B cell (primary cell): ENCODE measurements around the gene KCTD20. TPM values are rescaled to one million over a fixed set of nuclear protein-coding genes. Genes with fewer than 3 reads are reported as not detected.

Experiments
- ATAC-seq: fragments of 200-7000 bp; cut with Tn5 transposase; one replicate; pipeline ENCODE4 v1.10.0; 2021; ENCODE audit warnings: low read depth, mild to moderate bottlenecking, moderate number of reproducible peaks, moderate library complexity
- CTCF ChIA-PET: fragments of 350-600 bp; sonication (Branson Sonifier 250); formaldehyde crosslinking; loops from one replicate; lab custom pipeline; 2021; ENCODE audit warnings: antibody characterized with exemption, inconsistent platforms; lab: Charles Lee
- POLR2A ChIA-PET: fragments of 350-600 bp; sonication (Branson Sonifier 250); formaldehyde crosslinking; loops from one replicate; lab custom pipeline; 2021; ENCODE audit warnings: antibody characterized with exemption; lab: Charles Lee
- DNase-seq: peaks from one replicate; pipeline ENCODE4 v3.0.0; 2013
- H2AFZ ChIP-seq: 2 replicates; pipeline ENCODE4 v1.6.1; 2012; ENCODE audit warnings: mild to moderate bottlenecking, low read depth, low read length; ENCODE audit not compliant: insufficient read depth, poor library complexity, severe bottlenecking
- H3K27ac ChIP-seq, 2 donors: 1 replicate in 1 of 2; 2 replicates in 1 of 2; pipeline ENCODE4 v1.5.1; 2012 to 2013; ENCODE audit warnings: low read length in 2 of 2, mild to moderate bottlenecking in 2 of 2, moderate library complexity in 1 of 2
- H3K27me3 ChIP-seq, 4 experiments: fragments of 200-600 bp in 1 of 4; sonication (generic) in 1 of 4; replicated peaks in 1 of 4; 1 replicate in 2 of 4; 2 replicates in 2 of 4; pipeline versions ENCODE4 v1.6.1 to v1.7.0; 2013 to 2016; ENCODE audit warnings: low read length in 3 of 4, mild to moderate bottlenecking in 2 of 4, mixed read lengths in 1 of 4, moderate library complexity in 1 of 4; ENCODE audit not compliant: insufficient read depth in 4 of 4, control insufficient read depth in 3 of 4; ENCODE audit errors: control extremely low read depth in 1 of 4
- H3K36me3 ChIP-seq, 2 experiments: replicated peaks in 1 of 2; 1 replicate in 1 of 2; 2 replicates in 1 of 2; pipeline versions ENCODE4 v1.6.1 to v1.7.1; 2013; ENCODE audit warnings: low read length in 1 of 2; ENCODE audit not compliant: insufficient read depth in 2 of 2, control insufficient read depth in 1 of 2; ENCODE audit errors: control extremely low read depth in 1 of 2, extremely low read depth in 1 of 2
- H3K4me1 ChIP-seq, 2 donors: fragments of 200-600 bp in 1 of 2; sonication (generic) in 1 of 2; 1 replicate in 1 of 2; 2 replicates in 1 of 2; pipeline versions ENCODE4 v1.5.1 to v1.6.1; 2013 to 2017; ENCODE audit warnings: low read length in 2 of 2; ENCODE audit not compliant: control insufficient read depth in 2 of 2, insufficient read depth in 2 of 2
- H3K4me2 ChIP-seq: replicated peaks from 2 replicates; pipeline ENCODE3; 2012; ENCODE audit warnings: mild to moderate bottlenecking, low read depth, low read length; ENCODE audit not compliant: poor library complexity, severe bottlenecking
- H3K4me3 ChIP-seq, 5 experiments: fragments of 200-600 bp in 1 of 5; sonication (generic) in 1 of 5; 1 replicate in 3 of 5; 2 replicates in 2 of 5; pipeline versions ENCODE4 v1.5.1 to v1.7.0; 2011 to 2016; ENCODE audit warnings: low read length in 4 of 5, mild to moderate bottlenecking in 4 of 5, low read depth in 2 of 5, control low read depth in 1 of 5, moderate library complexity in 1 of 5; ENCODE audit not compliant: insufficient read depth in 1 of 5; ENCODE audit errors: control extremely low read depth in 1 of 5, extremely low read depth in 1 of 5
- H3K79me2 ChIP-seq: fragments of 200-600 bp; sonication (generic); one replicate; pipeline ENCODE4 v1.6.0; 2016; ENCODE audit warnings: low read length; ENCODE audit not compliant: control insufficient read depth, insufficient read depth
- H3K9ac ChIP-seq: fragments of 200-600 bp; sonication (generic); 2 replicates; pipeline ENCODE4 v1.6.1; 2017; ENCODE audit warnings: mild to moderate bottlenecking, low read length, moderate library complexity
- H3K9me3 ChIP-seq, 3 donors: one replicate each; pipeline versions ENCODE4 v1.6.1 to v1.7.1; 2013; ENCODE audit warnings: low read length in 2 of 3; ENCODE audit not compliant: control insufficient read depth in 2 of 3, insufficient read depth in 1 of 3; ENCODE audit errors: control extremely low read depth in 1 of 3
- H4K20me1 ChIP-seq: 2 replicates; pipeline ENCODE4 v1.6.0; 2012; ENCODE audit warnings: mild to moderate bottlenecking, low read length; ENCODE audit not compliant: insufficient read depth, control insufficient read depth, poor library complexity, severe bottlenecking
- H3K27ac Mint-ChIP-seq: one replicate; pipeline ENCODE4 v1.8.0; 2021; ENCODE audit warnings: mixed read lengths
- H3K27me3 Mint-ChIP-seq: one replicate; pipeline ENCODE4 v1.8.0; 2021; ENCODE audit warnings: mixed read lengths
- H3K4me1 Mint-ChIP-seq: one replicate; pipeline ENCODE4 v1.8.0; 2021; ENCODE audit warnings: mixed read lengths
- H3K4me3 Mint-ChIP-seq: one replicate; pipeline ENCODE4 v1.8.0; 2021; ENCODE audit warnings: mixed read lengths
- H3K9me3 Mint-ChIP-seq: one replicate; pipeline ENCODE4 v1.8.0; 2022; ENCODE audit warnings: mixed read lengths; ENCODE audit not compliant: insufficient read depth
- EZH2 ChIP-seq: IDR thresholded peaks from 2 replicates; pipeline ENCODE4 v1.6.1; 2012; ENCODE audit warnings: borderline replicate concordance, low read depth, mild to moderate bottlenecking, moderate library complexity, low read length; ENCODE audit not compliant: insufficient read depth, poor library complexity, severe bottlenecking
- WGBS: methylation state at CpG from one replicate; pipeline ENCODE4 v1.1.5; 2013; ENCODE audit warnings: missing lambda C conversion rate; ENCODE audit not compliant: insufficient coverage; 5-methylcytosine and 5-hydroxymethylcytosine counted together
- intact Hi-C: fragments of 100-400 bp; cut with micrococcal nuclease; formaldehyde crosslinking; loops from one replicate; pipeline ENCODE4 v1.10.0; 2022
- polyA plus RNA-seq: library from polyadenylated mRNA; depleted of rRNA; stranded (reverse); fragments of >200 nt; gene quantifications from 2 replicates; pipeline ENCODE4 v1.2.3, GENCODE V29; 2012
- total RNA-seq, 2 donors: library from RNA; stranded (reverse); fragments of 120-200 nt in 1 of 2; gene quantifications; 1 replicate in 1 of 2; 2 replicates in 1 of 2; pipeline versions ENCODE4 v1.2.3 to v1.2.4, GENCODE V29; 2013 to 2022
- TF ChIP-seq, protein P1 (sequence below): fragments of 200-600 bp; IDR thresholded peaks from one replicate; pipeline ENCODE4 v1.8.0; 2022; ENCODE audit warnings: antibody characterized with exemption, mild to moderate bottlenecking

The KCTD20 gene
- total and polyA plus RNA-seq, 2 donors (not counting 1 experiment from before 2014, with no cell fraction given): 19.5 to 37.5 TPM

DNA sequence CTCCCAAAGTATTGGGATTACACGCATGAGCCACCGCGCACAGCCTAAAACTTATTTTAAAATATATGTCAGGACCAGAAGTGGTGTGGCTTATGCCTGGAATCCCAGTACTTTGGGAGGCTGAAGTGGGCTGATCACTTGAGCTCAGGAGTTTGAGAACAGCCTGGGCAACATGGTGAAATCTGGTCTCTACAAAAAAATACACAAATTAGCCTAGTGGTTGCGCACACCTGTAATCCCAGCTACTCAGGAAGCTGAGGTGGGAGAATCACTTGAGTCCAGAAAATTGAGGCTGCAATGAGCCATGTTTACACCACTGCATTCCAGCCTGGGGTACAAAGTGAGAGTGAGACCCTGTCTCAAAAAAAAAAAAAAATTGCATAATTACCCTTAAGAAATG is 13.9 kb upstream of the KCTD20 start:
- Histone ChIP-seq H3K27ac (no peak overlapping the region), H3K9me3 (no peaks in the 10 kb centered on the region), H3K79me2 (no peaks in the 10 kb centered on the region), H3K4me1 (peaks cover under 1 to 2% of the 10 kb centered on the region in 2 donors), H3K9ac (no peak overlapping the region), H3K36me3 (no peaks in the 10 kb centered on the region), H4K20me1 (no peaks in the 10 kb centered on the region), H3K4me3 (no peak overlapping the region), H2AFZ (no peak overlapping the region), H3K4me2 (no peak overlapping the region), H3K27me3 (no peaks in the 10 kb centered on the region)
- no peak for ATAC-seq
- CTCF ChIA-PET: interaction anchor here (0.6 to 2.0 kb wide), 7 partner anchors 9 to 330 kb away, joined by 3 to 7 read pairs (median 6); no protein-coding TSS in a partner anchor
- WGBS: no CpG with 5 or more reads among the region's 4 CpGs
- no peaks in the 10 kb centered on the region for H3K27me3 Mint-ChIP-seq
- H3K4me3 Mint-ChIP-seq: no peak overlapping the region
- H3K4me1 Mint-ChIP-seq: peaks cover 2% of the 10 kb centered on the region
- TF ChIP-seq, protein P1, sequence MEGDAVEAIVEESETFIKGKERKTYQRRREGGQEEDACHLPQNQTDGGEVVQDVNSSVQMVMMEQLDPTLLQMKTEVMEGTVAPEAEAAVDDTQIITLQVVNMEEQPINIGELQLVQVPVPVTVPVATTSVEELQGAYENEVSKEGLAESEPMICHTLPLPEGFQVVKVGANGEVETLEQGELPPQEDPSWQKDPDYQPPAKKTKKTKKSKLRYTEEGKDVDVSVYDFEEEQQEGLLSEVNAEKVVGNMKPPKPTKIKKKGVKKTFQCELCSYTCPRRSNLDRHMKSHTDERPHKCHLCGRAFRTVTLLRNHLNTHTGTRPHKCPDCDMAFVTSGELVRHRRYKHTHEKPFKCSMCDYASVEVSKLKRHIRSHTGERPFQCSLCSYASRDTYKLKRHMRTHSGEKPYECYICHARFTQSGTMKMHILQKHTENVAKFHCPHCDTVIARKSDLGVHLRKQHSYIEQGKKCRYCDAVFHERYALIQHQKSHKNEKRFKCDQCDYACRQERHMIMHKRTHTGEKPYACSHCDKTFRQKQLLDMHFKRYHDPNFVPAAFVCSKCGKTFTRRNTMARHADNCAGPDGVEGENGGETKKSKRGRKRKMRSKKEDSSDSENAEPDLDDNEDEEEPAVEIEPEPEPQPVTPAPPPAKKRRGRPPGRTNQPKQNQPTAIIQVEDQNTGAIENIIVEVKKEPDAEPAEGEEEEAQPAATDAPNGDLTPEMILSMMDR: peak; percentile 32
- TF ChIP-seq EZH2: no peak
- H3K27ac Mint-ChIP-seq: no peak overlapping the region
- intact Hi-C loops: loop anchor here (10.0 kb wide), 2 partner anchors 86 to 426 kb away; no protein-coding TSS in a partner anchor
- no peaks in the 10 kb centered on the region for H3K9me3 Mint-ChIP-seq
- POLR2A ChIA-PET: interaction anchor here (0.8 kb wide), 1 partner anchor 163 kb away, joined by 3 read pairs; no protein-coding TSS in a partner anchor
- DNase-seq: no peak

- Histone ChIP-seq H3K27ac (no peak overlapping the region), H2AFZ (no peak overlapping the region), H3K9me3 (no peaks in the 10 kb centered on the region), H3K4me1 (no peaks in the 10 kb centered on the region), H3K4me2 (no peak overlapping the region), H3K9ac (no peak overlapping the region), H4K20me1 (no peaks in the 10 kb centered on the region), H3K36me3 (no peaks in the 10 kb centered on the region), H3K27me3 (no peaks in the 10 kb centered on the region), H3K4me3 (no peak overlapping the region), H3K79me2 (no peaks in the 10 kb centered on the region)
- DNase-seq: no peak
- POLR2A ChIA-PET: no interaction called here
- H3K4me3 Mint-ChIP-seq: no peak overlapping the region
- CTCF ChIA-PET: interaction anchor here (0.7 to 1.6 kb wide), 4 partner anchors 9 to 1472 kb away, joined by 3 to 4 read pairs (median 4); no protein-coding TSS in a partner anchor
- no peaks in the 10 kb centered on the region for H3K27me3 Mint-ChIP-seq
- intact Hi-C loops: no loop called here
- TF ChIP-seq EZH2: no peak
- TF ChIP-seq, protein P1: no peak
- ATAC-seq: no peak
- no peaks in the 10 kb centered on the region for H3K9me3 Mint-ChIP-seq
- WGBS: no CpG with 5 or more reads among the region's 2 CpGs
- H3K4me1 Mint-ChIP-seq: no peaks in the 10 kb centered on the region
- no peak overlapping the region for H3K27ac Mint-ChIP-seq
Observed at GRCh38 chr6:36430351-36430750, 12.4 kb upstream of the KCTD20 start.
